Activated T-cell treated with anti-CD3 and anti-CD28 coated beads, Interleukin-2, amount 50 U/mL, for 4 hours (primary cell): Measurements from ENCODE around the gene DRD3. TPM values are rescaled to one million over a fixed set of nuclear protein-coding genes. Genes with fewer than 3 reads are reported as not detected.

Source experiments
- ATAC-seq, 2 donors: fragments of 200-7000 bp; cut with Tn5 transposase; one replicate each; pipeline ENCODE4 v1.10.0; 2021
- DNase-seq: peaks from one replicate; pipeline ENCODE4 v3.0.0-alpha.2; 2020
- H3K27me3 Mint-ChIP-seq: one replicate; pipeline ENCODE4 v1.8.0; 2021; ENCODE audit warnings: low read depth, mixed read lengths
- H3K36me3 Mint-ChIP-seq: one replicate; pipeline ENCODE4 v1.8.0; 2022; ENCODE audit warnings: mixed read lengths; ENCODE audit not compliant: insufficient read depth
- H3K4me1 Mint-ChIP-seq: one replicate; pipeline ENCODE4 v1.8.0; 2021; ENCODE audit warnings: low read depth, mixed read lengths
- H3K4me3 Mint-ChIP-seq: one replicate; pipeline ENCODE4 v1.8.0; 2021; ENCODE audit warnings: mild to moderate bottlenecking, moderate library complexity, mixed read lengths
- H3K9me3 Mint-ChIP-seq: one replicate; pipeline ENCODE4 v1.8.0; 2021; ENCODE audit warnings: mixed read lengths
- total RNA-seq, 3 donors: library from RNA; stranded (reverse); gene quantifications; one replicate each; pipeline ENCODE4 v1.2.1, GENCODE V29; 2021

DRD3 gene
- total RNA-seq: not detected

GRCh38 chr3:114178770-114179368 lies at the start of gene DRD3:
Gene DRD3 (minus strand): TSS chr3:114179052. CDS start chr3:114171992, 7,060 bp downstream.
- ATAC-seq: peak in 1 of 2 donors; percentile 38
- Mint-ChIP-seq H3K27me3 (peaks cover 7% of the 10 kb centered on the region), H3K4me3 (no peak within 1 kb of the TSS), H3K9me3 (peaks cover 2% of the 10 kb centered on the region), H3K4me1 (peaks cover 3% of the 10 kb centered on the region), H3K36me3 (no peaks in the 10 kb centered on the region)
- no peak for DNase-seq

GRCh38 chr3:114227076-114227475 lies 48.2 kb upstream of the DRD3 start:
- DNase-seq: no peak
- no peaks in the 10 kb centered on the region for H3K27me3 Mint-ChIP-seq
- peaks cover 15% of the 10 kb centered on the region for H3K9me3 Mint-ChIP-seq
- H3K36me3 Mint-ChIP-seq: peaks cover 23% of the 10 kb centered on the region
- H3K4me1 Mint-ChIP-seq: peaks cover 81% of the 10 kb centered on the region
- H3K4me3 Mint-ChIP-seq: no peak overlapping the region
- ATAC-seq: no peak

DNA sequence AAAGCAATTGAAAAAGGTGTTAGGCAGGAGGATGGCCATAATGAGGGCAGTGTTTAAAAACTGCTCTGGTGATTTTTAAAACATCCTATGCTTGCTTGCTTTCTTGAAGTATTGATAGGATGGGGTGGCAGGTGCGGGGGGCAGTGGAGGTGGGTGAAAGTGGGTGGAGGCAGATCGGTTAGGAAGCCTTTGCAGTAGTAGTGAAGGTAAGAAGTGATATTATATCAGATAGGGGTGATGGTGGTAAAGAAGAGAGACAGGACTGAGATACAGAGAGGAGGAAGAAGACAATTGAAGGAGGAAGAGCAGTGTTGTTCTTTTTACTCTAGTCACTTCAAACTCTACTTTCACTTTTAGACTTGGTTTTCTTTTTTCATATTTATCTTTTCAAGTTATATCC lies 47.5 kb upstream of the DRD3 start:
- Mint-ChIP-seq H3K9me3 (peaks cover 15% of the 10 kb centered on the region), H3K4me1 (peaks cover 73% of the 10 kb centered on the region), H3K4me3 (peak overlapping the region; percentile 57), H3K27me3 (no peaks in the 10 kb centered on the region), H3K36me3 (peaks cover 23% of the 10 kb centered on the region)
- DNase-seq (no peak), ATAC-seq (no peak)

GRCh38 chr3:114223143-114223542 lies 44.3 kb upstream of the DRD3 start:
- Mint-ChIP-seq H3K4me3 (no peak overlapping the region), H3K4me1 (peaks cover 51% of the 10 kb centered on the region), H3K27me3 (no peaks in the 10 kb centered on the region), H3K36me3 (peaks cover 21% of the 10 kb centered on the region), H3K9me3 (peaks cover 15% of the 10 kb centered on the region)
- no peak for DNase-seq
- peak; percentile 67 to 76 for ATAC-seq

DNA sequence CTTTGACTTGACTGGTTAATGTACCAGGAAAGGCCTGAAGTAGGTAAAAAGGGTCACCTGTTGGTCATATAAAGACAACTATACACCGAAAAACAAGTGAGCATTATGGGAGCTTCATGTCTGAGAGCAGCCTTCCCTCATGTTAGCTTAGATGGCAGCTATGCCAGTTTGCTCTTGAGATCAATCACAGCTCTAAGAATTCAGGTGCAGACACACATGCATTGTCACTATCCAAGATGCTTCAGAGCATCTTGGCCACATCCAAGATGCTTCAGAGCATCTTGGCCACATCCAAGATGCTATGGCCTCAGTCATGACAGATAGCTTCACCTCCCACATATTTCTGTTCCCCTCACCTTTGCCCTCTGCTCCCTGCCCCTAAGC lies 43.0 kb upstream of the DRD3 start:
- peaks cover 39% of the 10 kb centered on the region for H3K4me1 Mint-ChIP-seq
- H3K4me3 Mint-ChIP-seq: no peak overlapping the region
- H3K27me3 Mint-ChIP-seq: no peaks in the 10 kb centered on the region
- H3K36me3 Mint-ChIP-seq: peaks cover 19% of the 10 kb centered on the region
- ATAC-seq (peak in 1 of 2 donors; percentile 13), DNase-seq (no peak)
- peaks cover 15% of the 10 kb centered on the region for H3K9me3 Mint-ChIP-seq

- peak; percentile 34 to 39 for ATAC-seq
- Mint-ChIP-seq H3K9me3 (peaks cover 15% of the 10 kb centered on the region), H3K4me1 (peaks cover 33% of the 10 kb centered on the region), H3K27me3 (no peaks in the 10 kb centered on the region), H3K4me3 (peak overlapping the region; percentile 42), H3K36me3 (peaks cover 19% of the 10 kb centered on the region)
- DNase-seq: peak; percentile 38
These were observed 42.5 kb upstream of the DRD3 start for GRCh38 chr3:114221165-114221880.

DNA sequence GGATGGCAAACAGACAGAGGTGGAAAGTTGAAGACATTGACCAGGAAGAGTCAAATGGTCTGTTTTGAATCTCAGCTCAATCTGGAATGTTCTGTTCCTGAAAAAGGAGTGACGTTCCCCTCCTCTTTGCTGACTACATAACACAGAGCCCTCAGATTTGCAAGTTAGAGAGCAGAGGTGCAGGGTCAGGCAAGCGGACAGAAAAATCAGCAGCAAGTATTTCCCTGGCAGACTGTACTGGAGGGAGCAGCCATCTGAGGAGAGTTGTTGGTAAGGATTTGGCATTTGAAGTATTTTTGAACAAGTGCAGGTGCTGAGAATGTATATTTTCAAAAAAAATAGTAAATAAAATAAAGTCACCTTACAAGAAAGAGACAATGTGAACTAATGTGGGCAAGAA lies 40.9 kb upstream of the DRD3 start:
- H3K4me3 Mint-ChIP-seq: no peak overlapping the region
- DNase-seq: no peak
- H3K4me1 Mint-ChIP-seq: peaks cover 18% of the 10 kb centered on the region
- H3K36me3 Mint-ChIP-seq: peaks cover 6% of the 10 kb centered on the region
- ATAC-seq: no peak
- H3K9me3 Mint-ChIP-seq: peaks cover 8% of the 10 kb centered on the region
- no peaks in the 10 kb centered on the region for H3K27me3 Mint-ChIP-seq

DNA sequence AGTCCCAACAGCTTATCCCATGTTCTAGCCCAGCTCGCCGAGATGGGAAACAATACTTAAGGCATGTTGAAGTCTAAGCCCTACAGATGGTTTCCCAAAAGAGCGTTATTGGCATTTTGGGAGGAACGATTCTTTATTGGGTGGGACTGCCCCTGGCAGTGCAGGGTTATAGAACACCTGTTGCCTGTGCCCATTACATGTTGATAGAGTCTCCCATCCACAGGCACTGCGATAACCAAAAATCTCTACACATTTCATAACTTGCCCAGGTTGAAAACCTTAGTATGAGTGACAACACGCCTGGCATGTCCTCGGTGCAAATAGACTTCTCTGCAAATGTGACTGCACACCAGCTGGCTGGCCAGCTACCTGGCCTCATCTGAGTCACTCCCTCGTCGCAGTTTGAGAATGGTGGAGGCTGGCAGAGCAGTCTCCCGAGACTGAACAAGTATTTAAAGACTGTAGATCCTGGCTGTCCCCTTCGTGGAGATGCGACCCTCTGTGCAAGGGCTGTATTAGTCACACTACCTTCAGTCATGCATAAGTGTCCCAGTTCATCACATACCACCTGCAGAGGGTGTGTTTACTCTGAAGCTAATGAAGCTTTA lies 39.8 kb upstream of the DRD3 start:
- H3K4me1 Mint-ChIP-seq: peaks cover 8% of the 10 kb centered on the region
- no peak for ATAC-seq

DNA sequence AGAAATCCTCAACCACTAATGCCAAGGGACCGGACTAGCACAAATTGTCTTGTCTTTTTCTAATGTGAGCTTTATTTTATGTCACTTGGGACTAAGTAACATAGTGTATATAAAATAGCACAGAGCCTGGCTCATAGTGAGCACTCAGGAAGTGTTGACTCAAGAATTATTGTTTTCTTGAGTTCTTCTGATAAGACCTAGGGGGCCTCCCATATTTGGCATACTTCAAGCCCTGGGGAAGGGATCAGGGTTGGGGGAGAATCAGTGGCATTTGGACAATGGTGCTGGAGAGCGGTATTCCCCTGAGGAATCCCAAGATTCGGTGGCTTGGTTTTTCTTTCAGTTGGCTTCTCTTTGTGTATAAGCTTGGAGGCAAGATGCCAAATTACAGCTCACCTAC lies 39.2 kb upstream of the DRD3 start:
- Mint-ChIP-seq H3K4me3 (no peak overlapping the region), H3K36me3 (peaks cover 2% of the 10 kb centered on the region), H3K9me3 (no peaks in the 10 kb centered on the region), H3K4me1 (peaks cover 1% of the 10 kb centered on the region), H3K27me3 (no peaks in the 10 kb centered on the region)
- no peak for DNase-seq
- ATAC-seq: no peak

More for the DNA sequence above, 39.8 kb upstream of the DRD3 start:
- no peak for DNase-seq
- no peaks in the 10 kb centered on the region for H3K27me3 Mint-ChIP-seq
- H3K9me3 Mint-ChIP-seq: peaks cover 4% of the 10 kb centered on the region
- H3K36me3 Mint-ChIP-seq: peaks cover 5% of the 10 kb centered on the region
- H3K4me3 Mint-ChIP-seq: no peak overlapping the region

DNA sequence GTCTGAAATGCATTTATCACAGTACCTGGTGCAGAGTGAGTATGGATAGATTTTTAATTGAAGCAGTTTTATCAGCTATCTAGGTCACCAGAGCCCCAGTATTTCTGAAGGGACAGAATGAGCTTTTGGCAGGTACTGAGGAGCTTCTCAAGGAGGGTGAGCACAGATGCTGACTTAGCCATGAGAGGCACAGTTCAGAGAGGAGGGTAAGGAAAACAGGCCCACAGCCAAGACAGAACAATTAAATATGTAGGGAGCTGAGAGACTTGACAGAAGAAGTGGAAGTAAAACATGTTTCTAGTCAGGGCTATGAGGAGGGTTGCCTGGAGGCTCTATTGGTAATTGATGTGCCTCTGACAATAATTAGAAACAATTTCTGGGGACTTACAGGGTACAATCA lies 38.4 kb upstream of the DRD3 start:
- no peak overlapping the region for H3K4me3 Mint-ChIP-seq
- no peaks in the 10 kb centered on the region for H3K9me3 Mint-ChIP-seq
- ATAC-seq (no peak), DNase-seq (no peak)
- H3K36me3 Mint-ChIP-seq: peaks cover 2% of the 10 kb centered on the region
- H3K4me1 Mint-ChIP-seq: no peaks in the 10 kb centered on the region
- no peaks in the 10 kb centered on the region for H3K27me3 Mint-ChIP-seq

DNA sequence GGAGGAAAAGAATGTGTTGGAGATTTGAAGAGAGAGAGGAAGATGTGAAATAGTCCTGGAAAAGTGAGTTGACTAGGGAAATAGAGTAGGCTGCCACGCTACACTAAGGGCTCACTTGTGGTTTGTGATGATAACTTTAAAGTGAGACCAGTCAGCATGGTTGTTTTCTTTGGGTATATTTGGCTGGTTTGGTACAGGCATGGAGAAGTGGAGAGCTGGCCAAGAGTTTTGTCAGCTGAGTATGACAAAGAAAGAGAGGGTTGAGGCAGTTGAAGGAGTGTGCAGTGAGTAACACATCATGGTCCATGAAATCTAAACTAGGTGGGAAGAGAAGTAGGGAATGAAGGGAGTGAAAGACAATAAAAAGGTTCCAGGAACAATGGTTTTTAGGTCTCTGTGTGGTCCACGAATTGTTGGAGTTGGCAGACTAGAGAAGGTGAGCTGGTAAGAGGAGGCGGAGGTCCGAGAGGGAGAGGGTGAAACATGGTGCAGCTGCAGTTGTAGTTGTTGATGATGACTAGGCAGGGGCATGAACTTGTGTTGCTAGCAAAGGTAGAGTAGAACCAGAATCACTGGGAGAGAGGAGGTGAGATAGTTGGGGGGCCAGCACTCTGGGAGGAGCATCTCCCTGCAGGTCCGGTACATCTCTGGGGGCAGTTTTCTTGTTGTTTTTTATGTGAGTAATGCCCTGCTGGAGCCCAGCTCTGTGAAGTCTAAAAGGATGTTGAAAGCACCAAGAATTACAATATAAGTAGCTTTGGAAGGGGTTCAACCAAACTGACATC lies 37.5 kb upstream of the DRD3 start:
- Mint-ChIP-seq H3K9me3 (no peaks in the 10 kb centered on the region), H3K4me3 (no peak overlapping the region), H3K27me3 (no peaks in the 10 kb centered on the region), H3K4me1 (no peaks in the 10 kb centered on the region), H3K36me3 (peaks cover 2% of the 10 kb centered on the region)
- ATAC-seq (no peak), DNase-seq (no peak)

GRCh38 chr3:114214542-114215341 lies 35.9 kb upstream of the DRD3 start:
- H3K4me3 Mint-ChIP-seq: no peak overlapping the region
- no peaks in the 10 kb centered on the region for H3K4me1 Mint-ChIP-seq
- H3K9me3 Mint-ChIP-seq: no peaks in the 10 kb centered on the region
- no peaks in the 10 kb centered on the region for H3K27me3 Mint-ChIP-seq
- DNase-seq (no peak), ATAC-seq (peak; percentile 42 to 44)
- peaks cover 2% of the 10 kb centered on the region for H3K36me3 Mint-ChIP-seq

DNA sequence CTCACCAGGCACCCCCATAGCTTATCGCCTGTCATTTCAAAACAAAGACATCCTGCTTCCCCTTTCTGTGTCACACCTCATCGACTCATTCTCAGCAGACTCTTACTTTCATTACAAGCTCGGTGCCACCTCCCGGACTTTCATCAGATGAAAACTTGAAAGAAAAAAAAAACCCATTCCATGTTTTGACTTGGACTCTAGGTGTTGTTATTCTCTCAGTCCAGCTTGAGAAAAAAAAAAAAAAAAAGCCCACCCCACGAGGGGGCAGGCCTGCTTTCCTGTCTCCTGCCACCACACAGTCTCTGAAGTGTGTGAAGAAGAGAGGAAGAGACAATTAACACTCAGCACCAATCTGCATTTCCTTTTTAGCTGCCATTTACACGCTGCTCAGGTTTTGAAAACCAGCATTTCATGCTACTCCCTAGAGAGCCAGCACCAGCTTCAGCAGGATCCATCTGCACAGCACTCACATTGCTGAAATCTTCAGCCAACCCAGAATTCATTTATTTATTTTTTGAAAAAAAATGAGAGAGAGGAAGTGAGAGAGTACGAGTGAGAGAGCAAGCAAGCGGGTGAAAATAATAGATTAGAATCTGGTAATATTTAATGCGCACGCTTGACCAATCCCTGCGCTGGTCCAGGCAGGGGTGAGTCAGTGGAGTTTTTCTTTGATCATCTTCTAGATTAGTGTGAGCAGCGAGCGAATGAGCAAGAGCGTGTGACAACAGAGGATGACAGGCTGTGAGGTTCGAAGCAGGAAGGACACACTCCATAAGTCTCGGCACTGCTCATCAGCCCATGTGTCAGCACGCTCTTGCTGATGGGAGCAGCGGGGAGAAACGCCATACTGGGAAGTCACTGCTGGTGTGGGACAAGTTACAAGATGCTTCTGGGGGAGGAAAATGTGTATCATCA lies 35.0 kb upstream of the DRD3 start:
- Mint-ChIP-seq H3K27me3 (no peaks in the 10 kb centered on the region), H3K4me3 (no peak overlapping the region), H3K36me3 (no peaks in the 10 kb centered on the region), H3K4me1 (no peaks in the 10 kb centered on the region), H3K9me3 (no peaks in the 10 kb centered on the region)
- peak; percentile 74 to 77 for ATAC-seq
- DNase-seq: peak; percentile 71
